Measurements from ENCODE around the gene STON1. TPM values are rescaled to one million over a fixed set of nuclear protein-coding genes. Genes with fewer than 3 reads are reported as not detected.

Gene STON1
- total RNA-seq, 1 experiment from 2014 or later, result 5.5 TPM

DNA sequence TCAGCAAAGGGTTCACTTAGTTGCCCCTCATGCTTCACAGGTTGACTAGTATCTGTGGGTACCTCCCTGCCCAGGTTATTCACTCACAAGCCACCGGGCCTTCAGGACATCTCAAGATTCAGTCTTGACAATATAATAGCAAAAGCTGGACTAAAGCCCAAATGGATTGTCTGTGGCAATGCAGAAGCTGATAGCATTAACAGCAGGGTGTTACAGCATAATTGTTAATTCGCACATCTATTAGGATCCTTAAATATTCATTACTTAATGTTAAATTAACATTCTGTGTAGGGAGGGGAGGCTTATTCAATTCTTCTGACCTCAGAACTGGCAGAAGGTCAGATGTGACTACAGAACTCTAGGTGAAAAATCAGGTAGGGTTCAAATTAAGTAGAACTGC is 67.5 kb downstream of the STON1 start:
- Mint-ChIP-seq H3K27me3 (ENCODE audit: low read depth) (no peaks in the 10 kb centered on the region), H3K4me3 (no peak overlapping the region), H3K36me3 (ENCODE audit: insufficient read depth in 1 of 3, low read depth in 3 of 3) (no peaks in the 10 kb centered on the region; a peak in 1 of 7 replicates), H3K9me3 (no peaks in the 10 kb centered on the region), H3K4me1 (no peaks in the 10 kb centered on the region), H3K27ac (no peak overlapping the region)
- H3K4me2 ChIP-seq (ENCODE audit: insufficient read depth, insufficient read length, low read length), result no peak overlapping the region
- H2BK15ac ChIP-seq (ENCODE audit: low read depth, low read length), result no peak overlapping the region
- H2BK5ac ChIP-seq (ENCODE audit: insufficient read length, low read length), result no peak overlapping the region
- no peak overlapping the region for H2BK12ac ChIP-seq (ENCODE audit: insufficient read length, low read depth, low read length)
- no peak overlapping the region for H2BK120ac ChIP-seq (ENCODE audit: low read depth, low read length, poor library complexity, severe bottlenecking)
- no peaks in the 10 kb centered on the region for H3K4me1 ChIP-seq (ENCODE audit: insufficient read depth, low read length)
- H2BK20ac ChIP-seq (ENCODE audit: low read depth, low read length, poor library complexity, severe bottlenecking), result no peak overlapping the region
- H3K79me1 ChIP-seq (ENCODE audit: insufficient read depth, low read depth, low read length, poor library complexity, severe bottlenecking), result no peaks in the 10 kb centered on the region
- no peak overlapping the region for H4K8ac ChIP-seq (replicated peaks; ENCODE audit: insufficient read length, low read depth, low read length)
- H3T11ph ChIP-seq (ENCODE audit: low read length), result no peak overlapping the region
- no peaks in the 10 kb centered on the region for H3K23me2 ChIP-seq (ENCODE audit: insufficient read length, low read depth, low read length, poor library complexity, severe bottlenecking)
- TF ChIP-seq CTCF (conservative IDR thresholded peaks at IDR 0.05), result no peak
- no peaks in the 10 kb centered on the region for H3K79me2 ChIP-seq (ENCODE audit: insufficient read depth, low read length)
- no peak overlapping the region for H4K5ac ChIP-seq (ENCODE audit: insufficient read length, low read depth, low read length)
- H3K4ac ChIP-seq (ENCODE audit: low read depth, low read length), result no peak overlapping the region
- no peak overlapping the region for H2AK5ac ChIP-seq (ENCODE audit: insufficient read length, low read length)
- no peak overlapping the region for H3K14ac ChIP-seq (ENCODE audit: insufficient read depth, low read length)
- no peak overlapping the region for H2AFZ ChIP-seq (ENCODE audit: low read length)
- no peak overlapping the region for H3K27ac ChIP-seq (ENCODE audit: insufficient read length, low read depth, low read length)
- H3K27me3 ChIP-seq (ENCODE audit: insufficient read depth, low read length), result no peaks in the 10 kb centered on the region
- H3K23ac ChIP-seq (ENCODE audit: insufficient read length, low read depth, low read length), result no peak overlapping the region
- no peak overlapping the region for H4K91ac ChIP-seq (ENCODE audit: insufficient read length, low read depth, low read length)
- no peak overlapping the region for H3K18ac ChIP-seq (ENCODE audit: insufficient read length, low read depth, low read length)
- WGBS (ENCODE audit: extremely low coverage, insufficient read length, low lambda C conversion rate), result no CpG with 5 or more reads among the region's 2 CpGs
- no peaks in the 10 kb centered on the region for H3K9me3 ChIP-seq (ENCODE audit: control insufficient read depth, low read depth, low read length)
- H4K20me1 ChIP-seq (ENCODE audit: control insufficient read depth, insufficient read depth, insufficient read length), result no peaks in the 10 kb centered on the region
- DNase-seq, result no peak
- no peak overlapping the region for H3K56ac ChIP-seq (ENCODE audit: insufficient read length, low read depth, low read length)
- no peak overlapping the region for H3K9ac ChIP-seq (ENCODE audit: extremely low read depth, insufficient read length, low read length)

All from H9 (cell line).